ENCODE measurements around the gene MAN1C1. TPM values are rescaled to one million over a fixed set of nuclear protein-coding genes. Genes with fewer than 3 reads are reported as not detected.

MAN1C1 gene
- 0.62 to 0.96 TPM (median 0.77 TPM) in 5 replicates for total RNA-seq (2022; extraction: Qiagen RNA extraction)

DNA sequence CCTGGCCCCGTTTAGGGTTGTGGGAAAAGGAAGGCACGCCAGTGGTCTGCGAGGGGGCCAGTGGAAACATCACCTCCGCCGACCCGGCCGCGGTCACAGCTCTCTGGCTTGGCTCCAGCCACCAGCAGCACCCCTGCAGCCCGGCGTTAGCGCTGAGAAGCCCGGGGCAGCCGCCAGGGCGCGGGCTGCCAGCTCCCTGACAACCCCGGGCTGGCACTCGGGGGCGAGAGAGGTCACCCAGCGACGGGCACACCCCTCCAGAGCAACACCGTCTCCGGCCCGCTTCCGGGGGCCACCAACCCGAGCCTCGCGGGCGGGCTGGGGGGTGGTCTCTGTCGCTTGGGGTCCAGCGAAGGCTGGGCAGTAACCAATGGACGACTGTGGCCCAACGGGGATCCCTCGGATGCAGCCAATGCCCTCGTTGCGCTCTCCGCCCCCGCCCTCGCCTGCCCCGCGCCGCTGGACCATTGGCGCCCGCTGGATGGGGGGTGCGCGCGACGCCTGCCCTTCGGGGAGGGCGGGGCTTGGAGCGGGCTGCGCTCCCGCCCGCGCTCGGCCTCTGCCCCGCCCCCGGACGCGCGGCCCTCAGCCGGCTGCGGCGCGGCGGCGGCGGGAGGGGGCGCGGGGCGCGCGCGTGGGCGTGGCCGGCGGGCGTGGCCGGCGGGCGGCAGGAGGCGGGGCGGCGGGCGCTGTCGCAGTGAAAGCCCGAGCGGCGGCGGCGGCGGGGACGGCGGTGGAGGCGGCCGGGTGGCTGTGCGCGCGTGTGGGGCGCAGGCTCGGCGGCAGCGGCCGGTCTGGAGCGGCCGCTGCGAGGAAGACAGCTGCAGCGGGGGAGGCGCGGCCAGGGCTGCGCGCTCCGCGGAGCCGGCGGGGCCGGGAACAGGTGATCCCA, at the start of gene MAN1C1:
Gene MAN1C1, plus strand, starts transcription at position 697 of the 892 bp plus-strand sequence. CDS start 1,007 bp downstream, outside the sequence.

GRCh38 chr1:25799935-25800702, 183.5 kb downstream of the MAN1C1 start, which contains the start of gene SELENON:
TSS of gene SELENON (plus strand) at chr1:25800193. CDS start at chr1:25800231, 38 bp downstream.

GRCh38 chr1:25819491-25820246, 203.1 kb downstream of the MAN1C1 start, which contains the start of gene MTFR1L:
TSS of gene MTFR1L (plus strand) at chr1:25819954. CDS start at chr1:25823105, 3,151 bp downstream.

Other genes starting within 250 kb of the MAN1C1 start
- gene RHCE, start 196.0 kb upstream of the MAN1C1 start, total RNA-seq (2022; extraction: Qiagen RNA extraction) = 0.05 to 0.17 TPM in 2 of 5 replicates, not detected in the others
- 7.5 to 10.1 TPM (median 9.0 TPM) in 5 replicates for gene MACO1, start 185.9 kb upstream of the MAN1C1 start, total RNA-seq (2022; extraction: Qiagen RNA extraction)
- gene LDLRAP1, start 73.2 kb upstream of the MAN1C1 start, total RNA-seq (2022; extraction: Qiagen RNA extraction) = 8.8 to 11.3 TPM (median 10.1 TPM) in 5 replicates
- gene SELENON, start 183.4 kb downstream of the MAN1C1 start, total RNA-seq (2022; extraction: Qiagen RNA extraction) = 60.2 to 65.1 TPM (median 63.4 TPM) in 5 replicates
- gene MTFR1L, start 203.2 kb downstream of the MAN1C1 start, total RNA-seq (2022; extraction: Qiagen RNA extraction) = 24.9 to 29.6 TPM (median 25.6 TPM) in 5 replicates
- gene AUNIP, start 242.7 kb downstream of the MAN1C1 start, total RNA-seq (2022; extraction: Qiagen RNA extraction) = 8.3 to 9.4 TPM (median 8.7 TPM) in 5 replicates